Fibroblast of skin of right biceps (primary cell): ENCODE measurements around the gene ANKRD33.

Experiments
- DNase-seq: peaks from one replicate; pipeline ENCODE4 v3.0.0-alpha.2; 2013

The ANKRD33 gene

DNA sequence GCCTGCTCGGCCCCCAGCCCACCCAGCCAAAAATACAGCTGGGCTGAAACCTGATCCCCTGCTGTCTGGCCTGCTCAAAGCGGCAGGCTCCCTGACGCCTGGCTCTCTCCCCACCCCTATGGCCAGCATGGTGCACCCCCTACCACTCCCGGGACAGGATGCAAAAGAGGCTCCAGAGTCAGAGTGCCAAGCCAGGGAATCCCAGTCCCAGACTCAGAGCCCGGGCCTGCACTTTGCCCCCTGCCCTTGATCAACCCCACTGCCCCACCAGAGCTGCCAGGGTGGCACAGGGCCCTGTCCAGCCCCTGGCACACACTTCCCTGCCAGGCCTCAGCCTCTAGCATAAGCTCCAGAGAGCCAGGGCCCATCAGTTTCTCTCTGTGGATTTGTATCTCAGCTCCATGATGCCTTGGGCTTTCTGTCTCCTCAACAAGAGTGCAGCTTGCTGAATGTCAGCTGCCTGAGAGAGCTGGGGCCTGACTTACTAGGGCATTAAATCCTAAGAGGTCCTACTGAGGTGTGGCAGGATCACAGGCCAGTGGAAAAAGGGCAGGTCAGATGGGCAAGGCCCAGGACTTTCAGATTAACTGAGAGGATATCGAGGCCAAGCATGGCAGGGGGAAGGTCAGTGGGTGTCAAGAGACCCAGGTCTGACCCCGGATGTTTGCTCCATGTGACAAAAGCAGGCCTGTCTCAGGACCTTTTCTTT lies 33.3 kb downstream of the ANKRD33 start:
- no peak for DNase-seq

DNA sequence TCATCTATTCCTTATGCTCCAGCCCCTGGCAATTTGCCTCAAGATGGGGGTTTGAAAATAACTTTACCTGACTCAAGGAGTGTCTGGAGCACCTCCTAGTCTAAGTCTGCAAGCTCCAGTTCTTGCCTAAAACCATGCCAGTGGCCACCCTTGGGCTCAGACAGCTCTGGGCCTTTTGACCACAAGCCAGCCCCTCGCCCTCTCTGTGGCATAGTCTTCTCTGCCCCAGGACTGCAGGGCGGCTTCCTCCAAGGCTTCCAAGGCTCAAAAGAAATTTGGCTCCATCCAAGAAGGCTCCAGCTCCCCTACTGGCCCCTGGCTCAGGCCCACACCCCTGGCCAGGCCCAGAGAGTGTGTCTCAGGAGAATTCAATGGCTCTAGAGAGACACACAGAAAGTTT lies 34.2 kb downstream of the ANKRD33 start:
- DNase-seq, result no peak

DNA sequence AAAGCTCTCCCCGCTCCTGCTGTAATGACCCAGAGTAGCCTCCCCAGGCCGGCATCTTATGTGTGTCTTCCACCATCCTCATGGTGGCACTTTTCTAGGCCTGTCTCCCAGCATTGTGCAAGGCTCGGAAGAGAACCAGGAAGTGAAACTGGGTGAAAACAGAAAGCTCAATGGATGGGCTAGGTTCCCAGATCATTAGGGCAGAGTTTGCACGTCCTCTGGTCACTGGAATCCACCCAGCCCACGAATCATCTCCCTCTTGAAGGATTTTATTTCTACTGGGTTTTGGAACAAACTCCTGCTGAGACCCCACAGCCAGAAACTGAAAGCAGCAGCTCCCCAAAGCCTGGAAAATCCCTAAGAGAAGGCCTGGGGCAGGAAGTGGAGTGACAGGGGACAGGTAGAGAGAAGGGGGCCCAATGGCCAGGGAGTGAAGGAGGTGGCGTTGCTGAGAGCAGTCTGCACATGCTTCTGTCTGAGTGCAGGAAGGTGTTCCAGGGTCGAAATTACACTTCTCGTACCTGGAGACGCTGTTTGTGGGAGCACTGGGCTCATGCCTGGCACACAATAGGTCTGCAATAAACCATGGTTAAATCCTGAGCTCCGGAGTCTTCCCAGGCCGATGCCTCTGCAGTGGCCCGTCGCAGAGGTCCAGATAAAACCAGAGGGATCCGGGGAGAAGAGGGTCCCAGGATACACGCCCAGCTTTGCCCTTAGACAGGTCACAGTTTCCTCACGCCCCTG lies 35.0 kb downstream of the ANKRD33 start:
- DNase-seq, result peak; percentile 75

DNA sequence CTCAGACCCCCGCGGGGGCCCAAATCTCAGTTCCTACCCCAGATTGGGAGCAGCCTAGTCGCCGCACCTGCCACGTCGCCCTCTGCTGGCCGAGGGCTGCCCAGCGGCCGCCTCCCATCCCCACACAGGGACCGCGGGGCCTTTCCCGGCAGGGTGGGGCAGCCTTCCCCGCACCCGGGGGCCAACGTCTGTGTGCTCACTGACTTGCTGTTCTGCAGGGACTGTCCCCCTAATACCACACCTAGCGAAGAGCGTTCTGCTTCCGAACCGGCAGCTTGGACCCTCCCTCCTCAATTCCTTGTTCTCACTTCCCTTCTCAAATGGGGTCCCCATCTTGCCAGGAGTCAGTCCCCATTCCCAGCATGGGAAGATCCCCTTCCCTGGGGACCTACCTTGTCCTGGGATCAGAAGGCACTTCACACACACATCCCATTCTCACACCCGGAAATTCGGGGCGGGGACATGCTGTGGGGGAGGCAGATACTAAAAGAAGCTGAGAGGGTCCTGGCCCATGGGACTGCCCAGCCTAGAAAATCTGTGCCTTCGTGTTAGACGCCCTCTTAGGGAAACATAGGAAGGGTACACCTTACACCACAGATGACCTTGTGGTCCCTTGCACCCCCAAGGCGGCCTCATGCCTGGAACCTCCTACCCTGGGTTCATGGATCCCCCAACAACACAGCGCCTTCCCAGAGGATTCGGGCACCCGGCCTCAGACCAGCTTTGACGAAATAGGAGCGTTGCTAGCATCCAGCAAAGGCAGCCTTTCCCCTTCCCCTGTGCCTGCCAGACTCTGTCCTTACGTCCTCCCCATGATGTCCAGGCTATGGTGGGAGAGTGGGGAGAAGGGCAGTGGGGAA lies 35.8 kb downstream of the ANKRD33 start:
- DNase-seq, result peak; percentile 27

DNA sequence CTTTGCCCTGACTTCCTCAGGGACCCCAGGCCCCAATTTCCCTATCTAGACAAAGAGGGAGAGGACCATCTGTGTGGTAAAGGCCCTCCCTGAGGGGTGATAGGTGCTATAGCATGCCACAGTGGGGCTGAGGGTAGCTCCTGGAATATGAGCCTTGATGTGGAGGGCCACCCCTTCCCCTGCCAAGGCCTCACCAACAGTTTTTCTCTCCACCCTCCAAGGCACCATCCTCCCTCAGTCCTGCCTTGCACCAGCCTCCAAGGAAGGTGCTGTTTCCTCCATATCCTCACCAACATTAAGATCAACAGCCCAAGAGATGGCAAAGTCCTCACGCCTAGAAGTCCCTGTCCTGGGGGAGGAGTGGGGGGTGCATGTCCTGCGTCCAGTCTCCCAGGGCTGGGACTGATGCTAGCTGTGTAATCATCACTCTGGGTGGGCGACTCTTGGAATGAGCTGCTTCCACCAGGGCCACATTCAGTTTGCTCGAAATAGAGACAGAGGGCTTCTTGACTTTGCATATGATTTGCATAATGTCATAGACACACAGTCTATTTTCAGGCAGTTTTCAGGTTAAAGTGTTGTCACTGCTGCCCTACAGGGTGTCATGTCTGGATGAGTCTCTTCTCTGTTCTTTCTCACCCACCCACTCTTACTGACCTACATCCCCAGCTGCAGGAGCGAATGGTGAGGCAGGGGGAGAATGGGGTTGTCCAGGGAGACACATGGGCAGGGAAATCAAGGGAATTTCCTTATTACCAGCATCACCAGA lies 36.8 kb downstream of the ANKRD33 start:
- no peak for DNase-seq

DNA sequence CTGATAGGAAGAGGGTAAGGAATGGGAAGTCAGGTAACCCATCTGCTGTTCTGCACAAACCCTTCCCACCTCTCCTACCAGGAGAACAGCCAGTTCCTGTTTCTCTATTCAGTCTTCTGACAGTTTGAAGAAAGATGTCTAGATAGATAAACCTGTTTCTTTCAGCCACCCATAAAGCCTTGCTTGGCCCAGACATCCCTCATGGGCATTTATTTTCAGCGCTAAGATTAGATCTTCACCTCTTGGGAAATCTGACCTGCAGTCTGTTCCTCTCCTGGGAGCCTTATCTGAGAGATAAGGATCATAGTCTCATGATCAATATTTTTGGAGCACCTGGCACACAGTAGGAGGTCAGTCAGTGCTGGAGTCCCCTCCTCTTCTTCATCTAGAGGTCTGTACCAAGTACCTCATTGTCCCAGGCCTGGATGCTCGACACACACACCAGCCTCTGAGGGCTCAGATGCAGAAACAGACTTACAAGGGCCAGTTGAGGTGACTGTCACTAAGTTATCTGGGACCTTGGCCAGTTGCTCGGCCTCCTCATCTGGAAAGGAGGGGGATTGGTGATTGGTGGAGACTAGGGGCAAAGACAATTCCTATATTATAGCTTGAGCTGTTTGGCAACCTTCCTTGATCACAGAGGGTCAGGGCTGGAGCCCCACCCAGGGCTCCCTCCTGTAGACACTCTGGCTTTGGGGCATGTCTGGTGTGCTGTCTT lies 37.6 kb downstream of the ANKRD33 start:
- DNase-seq, result no peak

DNA sequence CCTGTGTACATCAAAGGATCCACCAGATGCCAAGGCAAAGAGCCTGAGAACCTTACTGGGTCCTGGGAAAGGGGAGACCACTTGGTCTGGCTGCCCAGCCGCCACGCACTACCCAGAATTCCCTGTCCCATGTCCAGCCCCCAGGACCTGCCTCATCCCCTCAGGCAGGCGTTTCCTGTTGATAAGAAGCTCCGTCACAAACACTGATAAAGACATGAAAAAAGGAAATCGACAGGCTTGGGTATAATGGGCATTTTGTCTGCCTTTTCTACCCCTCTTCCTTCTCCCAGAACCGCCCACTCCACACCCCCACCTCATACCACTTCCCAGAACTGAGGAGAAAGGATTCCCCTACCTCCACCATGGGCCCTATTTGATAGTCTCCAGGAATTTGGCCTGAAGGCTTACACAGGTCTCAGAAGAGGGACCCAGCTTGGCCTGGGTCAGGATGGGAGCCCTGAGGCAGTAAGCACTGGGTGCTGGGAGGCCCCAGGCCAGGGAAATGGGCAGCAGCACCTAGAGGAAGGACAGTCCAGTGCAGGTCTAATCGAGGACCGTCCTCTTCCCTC lies 38.2 kb downstream of the ANKRD33 start:
- no peak for DNase-seq

DNA sequence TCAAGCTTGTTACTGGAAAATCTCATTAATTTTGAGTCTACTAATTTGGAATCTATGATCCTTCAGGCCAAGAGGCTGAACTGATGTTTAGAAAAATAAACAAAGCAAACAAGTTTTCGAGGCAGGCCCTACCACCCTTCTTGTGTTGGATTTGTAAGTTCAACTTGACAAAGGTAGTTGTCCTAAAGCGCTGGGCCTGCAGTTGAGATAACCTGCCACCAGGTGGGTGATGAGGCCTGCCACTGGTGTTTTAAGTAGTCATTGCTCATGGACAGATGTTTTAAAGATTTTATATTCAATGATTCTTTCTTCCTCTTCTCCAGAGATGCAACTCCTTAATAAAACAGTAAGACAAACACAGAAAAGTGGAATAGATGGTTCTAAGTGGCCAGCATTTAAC lies 38.8 kb downstream of the ANKRD33 start:
- no peak for DNase-seq

DNA sequence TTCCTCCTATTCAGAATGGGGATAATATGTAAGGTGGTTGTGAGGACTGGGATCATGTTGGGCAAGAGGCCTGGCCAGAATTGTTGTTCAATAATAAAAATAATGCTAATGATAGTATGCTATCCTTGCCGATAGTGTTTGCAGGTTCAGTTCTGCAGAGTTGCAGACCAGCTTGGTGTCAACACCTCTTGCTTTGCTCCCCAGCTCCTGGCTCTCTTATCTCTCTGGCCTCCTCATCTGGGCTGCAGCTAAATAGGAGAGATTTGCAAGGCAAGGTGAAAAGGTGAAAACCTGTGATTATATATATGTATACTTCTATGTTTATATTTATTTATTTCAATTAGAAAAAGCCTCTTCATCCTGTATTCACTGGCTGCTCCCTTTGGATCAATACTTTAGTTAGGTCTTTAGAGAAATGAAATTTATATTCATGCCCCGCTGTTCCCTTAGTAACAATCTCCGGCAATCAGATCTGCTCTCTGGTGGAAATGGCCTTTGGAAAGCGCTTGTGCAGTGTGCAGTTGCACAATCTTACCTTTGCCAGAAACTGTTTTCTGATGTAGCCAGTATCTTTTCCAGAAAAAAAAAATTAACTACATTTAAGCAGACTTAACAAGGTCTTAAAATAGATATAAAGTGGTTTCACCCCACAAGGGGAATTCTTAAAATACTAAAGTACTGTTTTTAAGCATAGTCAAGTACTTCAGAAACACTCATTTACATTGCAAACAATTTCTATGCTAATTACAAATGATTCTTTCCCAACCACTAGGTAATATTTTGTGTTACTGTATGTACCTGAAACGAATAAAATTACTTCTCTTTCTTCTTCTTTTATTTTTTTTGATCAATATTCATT lies 44.5 kb downstream of the ANKRD33 start:
- no peak for DNase-seq

DNA sequence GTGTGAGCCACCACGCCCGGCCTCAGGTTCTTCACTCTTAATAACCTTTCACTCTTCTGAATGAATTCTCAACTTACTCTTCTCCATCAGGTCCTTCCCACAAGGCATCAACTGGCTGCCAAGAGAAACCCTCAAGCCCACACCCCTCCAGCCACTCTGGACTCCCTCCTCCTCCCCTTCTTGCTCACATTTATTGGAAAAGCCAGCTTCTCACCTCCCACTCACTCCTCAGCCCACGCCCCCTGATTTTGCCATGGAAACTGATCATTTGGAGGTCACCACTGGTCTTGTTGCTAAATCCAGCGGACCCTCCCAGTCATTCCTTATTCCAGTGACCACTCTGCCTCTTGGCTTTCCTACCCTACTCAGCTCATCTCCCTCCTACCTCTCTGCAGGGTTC lies 46.2 kb downstream of the ANKRD33 start:
- no peak for DNase-seq

DNA sequence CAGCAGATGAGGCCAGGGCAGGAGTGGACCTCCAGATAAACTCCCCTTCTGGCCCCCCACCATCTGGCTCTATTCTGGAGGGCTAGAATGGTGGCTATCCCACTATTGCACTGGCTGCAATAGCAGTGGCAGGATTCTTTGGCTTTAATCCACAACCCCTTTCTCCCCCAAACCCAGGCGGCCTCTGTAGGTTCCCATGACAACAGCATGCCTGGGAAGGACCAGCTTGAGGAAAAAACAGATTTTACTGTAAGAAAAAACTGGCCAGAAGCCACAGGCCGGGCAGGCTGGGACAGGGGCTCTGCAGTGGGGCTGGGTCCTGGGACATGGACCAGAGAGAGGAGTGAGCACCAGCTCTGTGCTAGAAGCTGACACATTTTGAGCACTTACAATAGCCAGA lies 50.0 kb downstream of the ANKRD33 start:
- DNase-seq, result no peak

DNA sequence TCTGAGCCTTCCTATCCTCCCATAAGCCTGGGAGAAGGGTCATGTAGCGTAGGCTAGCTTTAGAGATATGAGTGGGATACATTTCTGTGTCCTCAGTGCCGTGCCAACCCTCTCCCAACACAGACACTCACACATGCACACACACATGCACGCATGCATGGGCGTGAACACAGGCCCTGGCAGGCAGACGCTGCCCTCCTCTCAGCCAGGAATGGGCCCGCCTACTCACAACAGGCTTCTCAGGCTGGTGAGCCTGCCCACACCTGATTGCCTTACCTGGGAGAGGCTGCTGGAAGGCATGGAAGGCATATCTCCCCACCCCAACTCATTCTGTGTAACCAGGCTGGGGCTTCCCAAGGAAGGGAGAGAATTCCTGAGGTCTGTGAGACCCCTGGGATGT lies 50.8 kb downstream of the ANKRD33 start:
- DNase-seq, result no peak

DNA sequence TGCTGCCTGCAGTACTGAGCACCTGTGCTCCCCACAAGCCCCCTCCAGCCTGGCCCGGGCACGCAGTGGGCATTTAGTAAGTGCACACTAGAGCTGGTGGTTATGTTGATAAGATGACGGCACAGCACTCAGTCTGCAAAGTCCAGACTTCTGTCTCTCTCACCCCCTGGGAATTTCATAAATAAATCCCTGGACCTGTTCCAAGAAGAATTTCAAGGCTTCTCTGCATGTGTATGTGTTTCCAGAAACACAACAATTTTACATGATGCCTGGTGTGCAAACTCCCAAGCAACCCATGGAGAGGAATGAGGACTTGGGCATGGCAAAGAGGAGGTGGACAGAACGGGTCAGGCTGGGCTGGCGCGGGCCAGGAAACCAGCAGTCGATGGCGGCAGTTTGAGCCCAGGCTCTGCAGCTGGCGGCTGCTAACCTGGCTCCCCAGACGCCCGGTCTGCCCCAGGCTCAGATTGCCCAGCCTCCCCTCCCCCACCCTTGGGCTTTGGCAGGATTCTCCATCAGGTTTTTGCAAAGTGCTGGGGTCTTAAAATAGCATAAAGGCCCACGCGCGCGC lies 53.2 kb downstream of the ANKRD33 start:
- DNase-seq, result peak; percentile 38
